Measurements from ENCODE around the gene DEFB128. TPM values are rescaled to one million over a fixed set of nuclear protein-coding genes. Genes with fewer than 3 reads are reported as not detected.
"Not testable (repeated sequence)": the region's sequence is repeated elsewhere in the genome, so short reads cannot be mapped to it uniquely, and the experiment has no call there.

The DEFB128 gene
- polyA plus RNA-seq, 1 experiment = not detected

DNA sequence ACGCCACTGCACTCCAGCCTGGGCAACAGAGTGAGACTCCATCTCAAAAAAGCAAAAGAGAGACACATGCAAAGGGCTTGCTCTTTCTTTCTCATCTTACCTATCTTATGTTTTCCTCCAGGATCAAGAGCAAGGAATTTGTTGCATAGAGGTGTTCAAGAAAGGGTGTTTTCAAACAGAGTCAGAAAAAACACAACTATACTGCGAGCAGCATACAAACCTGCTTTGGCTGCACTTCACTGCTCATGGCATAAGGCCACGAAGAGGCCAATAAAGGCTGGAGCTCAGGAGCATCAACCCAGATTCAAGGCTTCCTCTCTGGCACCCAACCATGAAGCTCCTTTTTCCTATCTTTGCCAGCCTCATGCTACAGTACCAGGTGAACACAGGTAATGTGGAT is 37.4 kb upstream of the DEFB128 start, which contains the start of gene DEFB129:
TSS of gene DEFB129 (plus strand) at position 301 of the 400 bp plus-strand sequence. CDS start at position 332, 31 bp downstream.
- TF ChIP-seq, protein P1, sequence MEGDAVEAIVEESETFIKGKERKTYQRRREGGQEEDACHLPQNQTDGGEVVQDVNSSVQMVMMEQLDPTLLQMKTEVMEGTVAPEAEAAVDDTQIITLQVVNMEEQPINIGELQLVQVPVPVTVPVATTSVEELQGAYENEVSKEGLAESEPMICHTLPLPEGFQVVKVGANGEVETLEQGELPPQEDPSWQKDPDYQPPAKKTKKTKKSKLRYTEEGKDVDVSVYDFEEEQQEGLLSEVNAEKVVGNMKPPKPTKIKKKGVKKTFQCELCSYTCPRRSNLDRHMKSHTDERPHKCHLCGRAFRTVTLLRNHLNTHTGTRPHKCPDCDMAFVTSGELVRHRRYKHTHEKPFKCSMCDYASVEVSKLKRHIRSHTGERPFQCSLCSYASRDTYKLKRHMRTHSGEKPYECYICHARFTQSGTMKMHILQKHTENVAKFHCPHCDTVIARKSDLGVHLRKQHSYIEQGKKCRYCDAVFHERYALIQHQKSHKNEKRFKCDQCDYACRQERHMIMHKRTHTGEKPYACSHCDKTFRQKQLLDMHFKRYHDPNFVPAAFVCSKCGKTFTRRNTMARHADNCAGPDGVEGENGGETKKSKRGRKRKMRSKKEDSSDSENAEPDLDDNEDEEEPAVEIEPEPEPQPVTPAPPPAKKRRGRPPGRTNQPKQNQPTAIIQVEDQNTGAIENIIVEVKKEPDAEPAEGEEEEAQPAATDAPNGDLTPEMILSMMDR (IDR thresholded peaks at IDR 0.05; ENCODE audit: insufficient read depth, low read depth, low read length) = no peak
- no peak within 1 kb of the TSS for H3K4me3 ChIP-seq (ENCODE audit: low read depth, low read length)
- ChIA-PET CTCF (interaction anchor here (0.9 to 2.1 kb wide), 3 partner anchors 10 to 32 kb away, joined by 3 to 4 read pairs (median 4); no protein-coding TSS in a partner anchor), POLR2A (no interaction called here)
- H3K27me3 ChIP-seq (ENCODE audit: control insufficient read depth, insufficient read depth, low read length) = peaks cover 2% of the 10 kb centered on the region
- DNase-seq (ENCODE audit: low read depth) = no peak
- H3K36me3 ChIP-seq (ENCODE audit: control insufficient read depth, insufficient read depth, low read length) = no peaks in the 10 kb centered on the region

DNA sequence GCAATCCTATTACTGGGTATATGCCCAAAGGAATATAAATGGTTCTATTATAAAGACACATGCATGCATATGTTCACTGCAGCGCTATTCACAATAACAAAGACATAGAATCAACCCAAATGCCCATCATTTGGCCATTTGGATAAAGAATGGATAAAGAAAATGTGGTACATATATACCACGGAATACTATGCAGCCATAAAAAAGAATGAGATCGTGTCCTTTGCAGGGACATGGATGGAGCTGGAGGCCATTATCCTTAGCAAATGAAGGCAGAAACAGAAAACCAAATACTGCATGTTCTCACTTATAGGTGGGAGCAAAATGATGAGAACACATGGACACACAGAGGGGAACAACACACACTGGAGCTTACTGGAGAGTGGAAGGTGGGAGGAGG is 36.4 kb upstream of the DEFB128 start:
- H3K27me3 ChIP-seq (ENCODE audit: control insufficient read depth, insufficient read depth, low read length); DNase-seq (ENCODE audit: low read depth); POLR2A ChIA-PET; H3K4me3 ChIP-seq (ENCODE audit: low read depth, low read length); H3K36me3 ChIP-seq (ENCODE audit: control insufficient read depth, insufficient read depth, low read length): not testable (repeated sequence)
- CTCF ChIA-PET = interaction anchor here (1.0 to 2.1 kb wide), 2 partner anchors 33 to 105 kb away, joined by 4 read pairs; no protein-coding TSS in a partner anchor

GRCh38 chr20:221258-221830 is 31.8 kb upstream of the DEFB128 start:
- ChIA-PET CTCF (no interaction called here), POLR2A (no interaction called here)
- DNase-seq (ENCODE audit: low read depth) = no peak
- Histone ChIP-seq H3K4me3 (ENCODE audit: low read depth, low read length) (no peak overlapping the region), H3K27me3 (ENCODE audit: control insufficient read depth, insufficient read depth, low read length) (peaks cover 4% of the 10 kb centered on the region), H3K36me3 (ENCODE audit: control insufficient read depth, insufficient read depth, low read length) (no peaks in the 10 kb centered on the region)
- TF ChIP-seq, protein P1 (IDR thresholded peaks at IDR 0.05; ENCODE audit: insufficient read depth, low read depth, low read length) = no peak

DNA sequence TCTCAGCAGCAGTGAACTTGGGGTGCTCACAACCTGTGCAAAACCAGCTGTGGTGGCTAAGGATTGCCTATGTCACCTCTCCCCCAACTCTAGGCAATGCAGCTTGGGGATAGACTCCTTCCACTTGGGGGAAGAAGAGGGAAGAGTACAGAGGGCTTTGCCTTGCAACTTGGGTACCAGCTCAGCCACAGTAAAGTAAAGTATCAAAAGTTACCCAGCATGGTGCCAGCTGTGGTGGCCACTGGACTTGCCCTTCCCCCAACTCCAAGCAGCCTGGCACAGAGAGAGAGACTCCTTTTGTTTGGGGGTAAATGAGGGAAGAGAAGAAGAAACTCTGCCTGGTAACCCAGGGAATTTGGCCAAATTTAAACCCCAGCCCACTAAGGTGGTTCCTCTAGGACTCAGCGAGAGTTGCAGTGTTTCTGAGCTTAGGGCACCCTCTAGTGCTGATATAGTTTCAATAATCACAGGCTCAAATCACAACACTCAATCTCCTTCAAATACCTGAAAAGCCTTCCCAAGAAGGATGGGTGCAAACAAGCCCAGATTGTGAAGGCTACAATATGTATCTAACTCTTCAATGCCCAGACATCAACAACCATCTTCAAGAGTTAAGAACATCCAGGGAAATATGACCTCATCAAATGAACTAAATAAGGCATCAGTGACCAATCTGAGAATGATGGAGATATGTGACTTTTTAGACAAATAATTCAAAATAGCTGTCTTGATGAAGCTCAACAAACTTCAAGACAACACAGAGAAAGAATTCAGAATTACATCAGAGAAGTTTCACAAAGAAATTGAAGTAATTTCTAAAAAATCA is 30.0 kb upstream of the DEFB128 start:
- CTCF ChIA-PET = interaction anchor here (0.6 to 1.2 kb wide), 4 partner anchors 8 to 111 kb away, joined by 3 to 5 read pairs (median 3); no protein-coding TSS in a partner anchor
- H3K4me3 ChIP-seq (ENCODE audit: low read depth, low read length) = no peak overlapping the region
- POLR2A ChIA-PET = no interaction called here
- peaks cover 5% of the 10 kb centered on the region for H3K27me3 ChIP-seq (ENCODE audit: control insufficient read depth, insufficient read depth, low read length)
- TF ChIP-seq, protein P1 (IDR thresholded peaks at IDR 0.05; ENCODE audit: insufficient read depth, low read depth, low read length) = peak; percentile 29; the same call in 1 of the 2 replicates
- no peaks in the 10 kb centered on the region for H3K36me3 ChIP-seq (ENCODE audit: control insufficient read depth, insufficient read depth, low read length)
- no peak for DNase-seq (ENCODE audit: low read depth)

DNA sequence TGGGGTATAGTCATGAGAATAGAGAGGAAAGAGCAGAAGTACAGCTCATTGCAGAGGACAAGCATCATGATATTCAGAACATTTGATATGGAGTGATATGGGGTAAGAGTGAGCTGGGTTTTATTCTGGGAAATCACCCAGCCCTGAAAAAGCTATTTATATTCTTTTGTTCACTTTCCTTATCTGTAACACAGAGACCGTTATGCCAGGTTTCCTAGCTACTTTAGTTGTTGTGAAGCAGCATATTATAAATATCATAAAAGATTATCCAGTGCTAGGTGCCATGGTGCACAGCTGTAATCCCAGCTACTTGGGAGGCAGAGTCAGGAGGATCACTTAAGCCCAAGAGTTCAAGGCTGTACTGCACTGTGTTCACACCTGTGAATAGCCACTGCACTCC is 27.8 kb upstream of the DEFB128 start:
- H3K36me3 ChIP-seq (ENCODE audit: control insufficient read depth, insufficient read depth, low read length) = no peaks in the 10 kb centered on the region
- peaks cover 5% of the 10 kb centered on the region for H3K27me3 ChIP-seq (ENCODE audit: control insufficient read depth, insufficient read depth, low read length)
- H3K4me3 ChIP-seq (ENCODE audit: low read depth, low read length) = no peak overlapping the region
- no peak for DNase-seq (ENCODE audit: low read depth)
- TF ChIP-seq, protein P1 (IDR thresholded peaks at IDR 0.05; ENCODE audit: insufficient read depth, low read depth, low read length) = no peak
- ChIA-PET POLR2A (no interaction called here), CTCF (interaction anchor here (1.5 kb wide), 1 partner anchor 11 kb away, joined by 4 read pairs; the partner anchor contains the start of gene DEFB129)
